ENCODE data around the gene FRY.

The FRY gene

GRCh38 chr13:32135056-32135390 is 103.4 kb downstream of the FRY start:
- no peak for DNase-seq (ENCODE audit: low spot score)

GRCh38 chr13:32135655-32136054 is 104.1 kb downstream of the FRY start:
- peak; percentile 59 for DNase-seq (ENCODE audit: low spot score)

GRCh38 chr13:32136061-32136460 is 104.5 kb downstream of the FRY start:
- DNase-seq (ENCODE audit: low spot score), result no peak

- no peak for DNase-seq (ENCODE audit: low spot score)
Measured at GRCh38 chr13:32136716-32137115, 105.1 kb downstream of the FRY start.

- DNase-seq (ENCODE audit: low spot score), result no peak
Measured at GRCh38 chr13:32139251-32139650, 107.7 kb downstream of the FRY start.

- no peak for DNase-seq (ENCODE audit: low spot score)
Measured at GRCh38 chr13:32140109-32140508, 108.5 kb downstream of the FRY start.

- DNase-seq (ENCODE audit: low spot score), result no peak
Measured at GRCh38 chr13:32141462-32141861, 109.9 kb downstream of the FRY start.

- DNase-seq (ENCODE audit: low spot score), result no peak
Measured at GRCh38 chr13:32142115-32142514, 110.5 kb downstream of the FRY start.

GRCh38 chr13:32142956-32143375 is 111.4 kb downstream of the FRY start:
- peak; percentile 21 for DNase-seq (ENCODE audit: low spot score)

GRCh38 chr13:32147193-32147592 is 115.6 kb downstream of the FRY start:
- no peak for DNase-seq (ENCODE audit: low spot score)

- DNase-seq (ENCODE audit: low spot score), result no peak
Measured at GRCh38 chr13:32147976-32148375, 116.4 kb downstream of the FRY start.

- no peak for DNase-seq (ENCODE audit: low spot score)
Measured at GRCh38 chr13:32150239-32150638, 118.7 kb downstream of the FRY start.

GRCh38 chr13:32150794-32151193 is 119.2 kb downstream of the FRY start:
- DNase-seq (ENCODE audit: low spot score), result peak; percentile 85

- no peak for DNase-seq (ENCODE audit: low spot score)
Measured at GRCh38 chr13:32151240-32151639, 119.7 kb downstream of the FRY start.

GRCh38 chr13:32153056-32153455 is 121.5 kb downstream of the FRY start:
- peak; percentile 17 for DNase-seq (ENCODE audit: low spot score)

GRCh38 chr13:32159137-32159869 is 127.7 kb downstream of the FRY start:
- no peak for DNase-seq (ENCODE audit: low spot score)

GRCh38 chr13:32162395-32163005 is 130.9 kb downstream of the FRY start:
- no peak for DNase-seq (ENCODE audit: low spot score)

- DNase-seq (ENCODE audit: low spot score), result peak; percentile 59
Measured at GRCh38 chr13:32164622-32165268, 133.2 kb downstream of the FRY start.

GRCh38 chr13:32165796-32166195 is 134.2 kb downstream of the FRY start:
- peak; percentile 9 for DNase-seq (ENCODE audit: low spot score)

- no peak for DNase-seq (ENCODE audit: low spot score)
Measured at GRCh38 chr13:32168131-32168530, 136.6 kb downstream of the FRY start.

GRCh38 chr13:32170841-32171240 is 139.3 kb downstream of the FRY start:
- no peak for DNase-seq (ENCODE audit: low spot score)

GRCh38 chr13:32173881-32174280 is 142.3 kb downstream of the FRY start:
- DNase-seq (ENCODE audit: low spot score), result no peak

GRCh38 chr13:32174366-32174765 is 142.8 kb downstream of the FRY start:
- no peak for DNase-seq (ENCODE audit: low spot score)
